ENCODE data around the gene WNK1. TPM values are rescaled to one million over a fixed set of nuclear protein-coding genes. Genes with fewer than 3 reads are reported as not detected.

Gene WNK1
- total and polyA plus RNA-seq, 12 donors = 14.2 to 315 (median 123) TPM

GRCh38 chr12:817941-818600 is 65.7 kb downstream of the WNK1 start:
- no peaks in the 10 kb centered on the region for H3K9me3 ChIP-seq (replicated peaks in 1 of 3)
- H3K4me1 ChIP-seq (replicated peaks in 1 of 2) = peaks cover 0 to 20% of the 10 kb centered on the region in 2 donors
- no peak overlapping the region for H3K4me3 ChIP-seq
- H3K27ac ChIP-seq = no peak overlapping the region
- intact Hi-C loops (cut with DNase I) = loop anchor here (5.0 to 10.0 kb wide), 3 partner anchors 63 to 251 kb away; partner anchors contain the start of gene WNK1 (in 2 of the 2)
- WGBS, 4 donors = 81 to 88% (median 87%) methylated on average over 3 of the region's 3 CpGs
- H3K36me3 ChIP-seq (replicated peaks in 1 of 2) = no peaks in the 10 kb centered on the region
- no peak for DNase-seq
- no peaks in the 10 kb centered on the region for H3K27me3 ChIP-seq
- TF ChIP-seq POLR2A (IDR thresholded peaks at IDR 0.05) = no peak

- intact Hi-C loops (cut with DNase I) = loop anchor here (5.0 to 10.0 kb wide), 3 partner anchors 64 to 251 kb away; partner anchors contain the start of gene WNK1 (in 2 of the 2)
- Histone ChIP-seq H3K27me3 (no peaks in the 10 kb centered on the region), H3K9me3 (replicated peaks in 1 of 3) (no peaks in the 10 kb centered on the region), H3K4me3 (no peak overlapping the region), H3K4me1 (replicated peaks in 1 of 2) (peaks cover 0 to 20% of the 10 kb centered on the region in 2 donors), H3K36me3 (replicated peaks in 1 of 2) (no peaks in the 10 kb centered on the region), H3K27ac (no peak overlapping the region)
- TF ChIP-seq POLR2A (IDR thresholded peaks at IDR 0.05) = no peak
- TF ChIP-seq, protein P1, sequence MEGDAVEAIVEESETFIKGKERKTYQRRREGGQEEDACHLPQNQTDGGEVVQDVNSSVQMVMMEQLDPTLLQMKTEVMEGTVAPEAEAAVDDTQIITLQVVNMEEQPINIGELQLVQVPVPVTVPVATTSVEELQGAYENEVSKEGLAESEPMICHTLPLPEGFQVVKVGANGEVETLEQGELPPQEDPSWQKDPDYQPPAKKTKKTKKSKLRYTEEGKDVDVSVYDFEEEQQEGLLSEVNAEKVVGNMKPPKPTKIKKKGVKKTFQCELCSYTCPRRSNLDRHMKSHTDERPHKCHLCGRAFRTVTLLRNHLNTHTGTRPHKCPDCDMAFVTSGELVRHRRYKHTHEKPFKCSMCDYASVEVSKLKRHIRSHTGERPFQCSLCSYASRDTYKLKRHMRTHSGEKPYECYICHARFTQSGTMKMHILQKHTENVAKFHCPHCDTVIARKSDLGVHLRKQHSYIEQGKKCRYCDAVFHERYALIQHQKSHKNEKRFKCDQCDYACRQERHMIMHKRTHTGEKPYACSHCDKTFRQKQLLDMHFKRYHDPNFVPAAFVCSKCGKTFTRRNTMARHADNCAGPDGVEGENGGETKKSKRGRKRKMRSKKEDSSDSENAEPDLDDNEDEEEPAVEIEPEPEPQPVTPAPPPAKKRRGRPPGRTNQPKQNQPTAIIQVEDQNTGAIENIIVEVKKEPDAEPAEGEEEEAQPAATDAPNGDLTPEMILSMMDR (IDR thresholded peaks at IDR 0.05) = peak in 4 of 6 experiments; percentile 12 to 36 (median 16)
- 77 to 86% (median 83%) methylated on average over 5 of the region's 5 CpGs for WGBS, 4 donors
- DNase-seq = no peak
Measured at GRCh38 chr12:818733-819132, 66.4 kb downstream of the WNK1 start.

- Histone ChIP-seq H3K4me1 (replicated peaks in 1 of 2) (peaks cover 0 to 20% of the 10 kb centered on the region in 2 donors), H3K27ac (no peak overlapping the region), H3K9me3 (replicated peaks in 1 of 3) (no peaks in the 10 kb centered on the region), H3K4me3 (no peak overlapping the region), H3K27me3 (no peaks in the 10 kb centered on the region), H3K36me3 (replicated peaks in 1 of 2) (no peaks in the 10 kb centered on the region)
- TF ChIP-seq, protein P1 (IDR thresholded peaks at IDR 0.05) = no peak
- no peak for TF ChIP-seq POLR2A (IDR thresholded peaks at IDR 0.05)
- intact Hi-C loops (cut with DNase I) = loop anchor here in 1 of 2 donors (10.0 kb wide), 1 partner anchor 124 kb away; the partner anchor contains the start of gene RAD52
- 89 to 100% (median 95%) methylated on average over 1 of the region's 1 CpG for WGBS, 4 donors
- DNase-seq = no peak
Measured at GRCh38 chr12:820336-820735, 68.0 kb downstream of the WNK1 start.

DNA sequence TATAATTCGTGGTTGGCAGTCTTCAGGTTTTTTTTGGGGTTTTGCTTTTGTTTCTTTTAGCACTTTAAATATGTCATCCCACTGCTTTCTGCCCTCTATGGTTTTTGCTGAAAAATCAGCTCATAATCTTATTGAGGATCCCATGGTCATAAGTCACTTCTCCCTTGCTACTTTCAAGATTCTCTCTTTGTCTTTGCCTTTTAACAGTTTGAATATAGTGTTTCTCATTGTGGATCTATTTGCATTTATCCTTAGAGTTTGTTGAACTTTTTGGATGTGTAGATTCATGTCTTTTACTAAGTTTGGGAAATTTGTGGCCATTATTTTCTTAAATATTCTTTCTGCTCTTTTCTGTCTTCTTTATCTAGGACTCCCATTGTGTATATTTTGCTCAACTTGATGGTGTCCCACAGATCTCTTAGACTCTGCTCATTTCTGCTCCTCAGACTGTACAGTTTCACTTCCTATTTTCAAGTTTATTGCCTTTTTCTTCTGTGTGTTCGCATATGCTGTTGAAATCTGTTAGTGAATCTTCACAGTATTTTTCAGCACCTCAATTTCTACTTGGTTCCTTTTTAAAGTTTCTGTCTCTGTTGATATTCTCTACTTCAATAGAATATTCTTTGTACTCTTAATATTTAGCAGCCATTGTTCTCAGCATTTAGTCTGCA is 70.8 kb downstream of the WNK1 start:
- 77 to 88% (median 79%) methylated on average over 2 of the region's 2 CpGs for WGBS, 4 donors
- Histone ChIP-seq H3K4me1 (replicated peaks in 1 of 2) (peaks cover 0 to 12% of the 10 kb centered on the region in 2 donors), H3K27me3 (no peaks in the 10 kb centered on the region), H3K9me3 (replicated peaks in 1 of 3) (no peaks in the 10 kb centered on the region), H3K4me3 (no peak overlapping the region), H3K27ac (no peak overlapping the region), H3K36me3 (replicated peaks in 1 of 2) (peaks cover 0 to 10% of the 10 kb centered on the region in 2 donors)
- intact Hi-C loops (cut with DNase I) = loop anchor here in 1 of 2 donors (10.0 kb wide), 1 partner anchor 122 kb away; the partner anchor contains the start of gene RAD52
- DNase-seq = no peak
- TF ChIP-seq, protein P1 (IDR thresholded peaks at IDR 0.05) = no peak
- no peak for TF ChIP-seq POLR2A (IDR thresholded peaks at IDR 0.05)

Data from adrenal gland (tissue), 12 donors.